ENCODE measurements around the gene PKMYT1.

GRCh38 chr16:3027489-3027795 is 47.2 kb upstream of the PKMYT1 start:
- TF ChIP-seq CTCF (IDR thresholded peaks at IDR 0.05; ENCODE audit: low read depth, low read length) (no peak), POLR2A (IDR thresholded peaks at IDR 0.05; ENCODE audit: extremely low read depth, insufficient read length) (no peak), MAX (IDR thresholded peaks at IDR 0.05; ENCODE audit: low read depth, low read length) (no peak), MYC (IDR thresholded peaks at IDR 0.05; ENCODE audit: low read depth, low read length) (no peak)
